ENCODE results near the gene IDE. TPM values are rescaled to one million over a fixed set of nuclear protein-coding genes. Genes with fewer than 3 reads are reported as not detected.
A peak's percentile ranks its signal among the peaks of the same experiment; 100 is the strongest.

IDE gene
- total and polyA plus RNA-seq, 2 experiments from 2014 or later, result 18.6 to 26.4 TPM

GRCh38 chr10:92502296-92502808 lies 71.5 kb downstream of the IDE start:
- H3K4me2 ChIP-seq (ENCODE audit: unreplicated experiment), result no peak overlapping the region
- no peaks in the 10 kb centered on the region for H3K27me3 ChIP-seq (replicated peaks; ENCODE audit: insufficient read depth)
- no peak overlapping the region for H3K27ac ChIP-seq
- H3K9ac ChIP-seq, result no peak overlapping the region
- H3K79me2 ChIP-seq (ENCODE audit: insufficient read depth), result no peaks in the 10 kb centered on the region
- H4K20me1 ChIP-seq (ENCODE audit: insufficient read depth), result no peaks in the 10 kb centered on the region
- no peaks in the 10 kb centered on the region for H3F3A ChIP-seq (ENCODE audit: insufficient read depth)
- in situ Hi-C loops (cut with MboI), result no loop called here
- H3K9me2 ChIP-seq (ENCODE audit: insufficient read depth), result no peaks in the 10 kb centered on the region
- DNase-seq, result no peak
- H3K36me3 ChIP-seq (ENCODE audit: low read depth), result peaks cover 26% of the 10 kb centered on the region
- WGBS, 2 experiments (ENCODE audit: low coverage in 1 of 2, low lambda C conversion rate in 2 of 2, missing lambda C conversion rate in 2 of 2), result 98% methylated on average over 5 of the region's 5 CpGs
- H2AFZ ChIP-seq, result no peak overlapping the region
- H3K9me3 ChIP-seq (ENCODE audit: low read depth), result no peaks in the 10 kb centered on the region
- H3K4me3 ChIP-seq, result no peak overlapping the region
- no peaks in the 10 kb centered on the region for H3K4me1 ChIP-seq (ENCODE audit: insufficient read depth)
- TF ChIP-seq EZH2phosphoT487 (IDR thresholded peaks at IDR 0.05; ENCODE audit: insufficient read depth, low read depth), result no peak
- no peak for TF ChIP-seq EZH2 (IDR thresholded peaks at IDR 0.05; ENCODE audit: insufficient read depth, poor library complexity, severe bottlenecking)

- Histone ChIP-seq H3K4me2 (ENCODE audit: unreplicated experiment) (no peak overlapping the region), H3F3A (ENCODE audit: insufficient read depth) (no peaks in the 10 kb centered on the region), H3K27ac (no peak overlapping the region), H3K9me2 (ENCODE audit: insufficient read depth) (no peaks in the 10 kb centered on the region), H3K79me2 (ENCODE audit: insufficient read depth) (no peaks in the 10 kb centered on the region), H3K4me3 (no peak overlapping the region), H3K27me3 (replicated peaks; ENCODE audit: insufficient read depth) (no peaks in the 10 kb centered on the region), H3K9ac (no peak overlapping the region), H2AFZ (no peak overlapping the region), H3K36me3 (ENCODE audit: low read depth) (peaks cover 19% of the 10 kb centered on the region; the same call in 1 of the 2 replicates), H4K20me1 (ENCODE audit: insufficient read depth) (no peaks in the 10 kb centered on the region), H3K9me3 (ENCODE audit: low read depth) (no peaks in the 10 kb centered on the region), H3K4me1 (ENCODE audit: insufficient read depth) (no peaks in the 10 kb centered on the region)
- in situ Hi-C loops (cut with MboI), result no loop called here
- no peak for TF ChIP-seq EZH2 (IDR thresholded peaks at IDR 0.05; ENCODE audit: insufficient read depth, poor library complexity, severe bottlenecking)
- no peak for TF ChIP-seq EZH2phosphoT487 (IDR thresholded peaks at IDR 0.05; ENCODE audit: insufficient read depth, low read depth)
- WGBS, 2 experiments (ENCODE audit: low coverage in 1 of 2, low lambda C conversion rate in 2 of 2, missing lambda C conversion rate in 2 of 2), result 60 to 91% methylated on average over 1 of the region's 1 CpG
- DNase-seq, result no peak
Measured at GRCh38 chr10:92493362-92493761, 80.5 kb downstream of the IDE start.

- no peak for DNase-seq
Measured at GRCh38 chr10:92492748-92493240, 81.1 kb downstream of the IDE start.

GRCh38 chr10:92490387-92490786 lies 83.5 kb downstream of the IDE start:
- 93 to 100% methylated on average over 2 of the region's 2 CpGs for WGBS, 2 experiments (ENCODE audit: low coverage in 1 of 2, low lambda C conversion rate in 2 of 2, missing lambda C conversion rate in 2 of 2)
- in situ Hi-C loops (cut with MboI), result no loop called here
- no peak overlapping the region for H3K9ac ChIP-seq

More at GRCh38 chr10:92492748-92493240, 81.1 kb downstream of the IDE start:
- in situ Hi-C loops (cut with MboI), result no loop called here
- H2AFZ ChIP-seq, result no peak overlapping the region
- no peaks in the 10 kb centered on the region for H3K4me1 ChIP-seq (ENCODE audit: insufficient read depth)
- no peaks in the 10 kb centered on the region for H3K9me2 ChIP-seq (ENCODE audit: insufficient read depth)
- H3K9ac ChIP-seq, result no peak overlapping the region
- H3K4me3 ChIP-seq, result no peak overlapping the region
- H3F3A ChIP-seq (ENCODE audit: insufficient read depth), result no peaks in the 10 kb centered on the region
- H3K9me3 ChIP-seq (ENCODE audit: low read depth), result no peaks in the 10 kb centered on the region
- no peak overlapping the region for H3K27ac ChIP-seq
- no peak overlapping the region for H3K4me2 ChIP-seq (ENCODE audit: unreplicated experiment)
- 94 to 95% methylated on average over 6 of the region's 6 CpGs for WGBS, 2 experiments (ENCODE audit: low coverage in 1 of 2, low lambda C conversion rate in 2 of 2, missing lambda C conversion rate in 2 of 2)
- no peaks in the 10 kb centered on the region for H3K79me2 ChIP-seq (ENCODE audit: insufficient read depth)
- no peaks in the 10 kb centered on the region for H3K27me3 ChIP-seq (replicated peaks; ENCODE audit: insufficient read depth)
- TF ChIP-seq EZH2 (IDR thresholded peaks at IDR 0.05; ENCODE audit: insufficient read depth, poor library complexity, severe bottlenecking) (no peak), EZH2phosphoT487 (IDR thresholded peaks at IDR 0.05; ENCODE audit: insufficient read depth, low read depth) (no peak)
- peaks cover 25% of the 10 kb centered on the region; the same call in 1 of the 2 replicates for H3K36me3 ChIP-seq (ENCODE audit: low read depth)
- H4K20me1 ChIP-seq (ENCODE audit: insufficient read depth), result no peaks in the 10 kb centered on the region

More at GRCh38 chr10:92490387-92490786, 83.5 kb downstream of the IDE start:
- no peaks in the 10 kb centered on the region for H3K27me3 ChIP-seq (replicated peaks; ENCODE audit: insufficient read depth)
- no peaks in the 10 kb centered on the region for H4K20me1 ChIP-seq (ENCODE audit: insufficient read depth)
- H3K9me2 ChIP-seq (ENCODE audit: insufficient read depth), result no peaks in the 10 kb centered on the region
- H3K4me2 ChIP-seq (ENCODE audit: unreplicated experiment), result no peak overlapping the region
- TF ChIP-seq EZH2 (IDR thresholded peaks at IDR 0.05; ENCODE audit: insufficient read depth, poor library complexity, severe bottlenecking), result no peak
- TF ChIP-seq EZH2phosphoT487 (IDR thresholded peaks at IDR 0.05; ENCODE audit: insufficient read depth, low read depth), result no peak
- no peak overlapping the region for H2AFZ ChIP-seq
- no peak overlapping the region for H3K4me3 ChIP-seq
- peaks cover 26% of the 10 kb centered on the region; the same call in 1 of the 2 replicates for H3K36me3 ChIP-seq (ENCODE audit: low read depth)
- no peaks in the 10 kb centered on the region for H3K9me3 ChIP-seq (ENCODE audit: low read depth)
- H3K27ac ChIP-seq, result no peak overlapping the region
- 0 out of 2 replicates have a peak, but pooled peaks cover 10% of the 10 kb centered on the region for H3F3A ChIP-seq (ENCODE audit: insufficient read depth)
- DNase-seq, result peak; percentile 4
- no peaks in the 10 kb centered on the region for H3K79me2 ChIP-seq (ENCODE audit: insufficient read depth)
- no peaks in the 10 kb centered on the region for H3K4me1 ChIP-seq (ENCODE audit: insufficient read depth)

All from GM23248 (cell line).